Gastrocnemius medialis (tissue), 4 donors: ENCODE measurements around the gene SEPHS1.

ENCODE experiments used
- CTCF ChIP-seq, 5 experiments: fragments of 450-650 bp in 3 of 5; fragments of 200-600 bp in 2 of 5; sonication (generic) in 2 of 5; IDR thresholded peaks in 4 of 5; conservative IDR thresholded peaks in 1 of 5; 1 replicate in 4 of 5; 2 replicates in 1 of 5; pipeline ENCODE4 v1.5.1; 2016 to 2019; ENCODE audit warnings: antibody characterized with exemption in 5 of 5, mild to moderate bottlenecking in 3 of 5, moderate library complexity in 3 of 5
- POLR2A ChIP-seq, 2 donors: fragments of 450-650 bp; IDR thresholded peaks; one replicate each; pipeline ENCODE4 v1.6.1; 2017; ENCODE audit warnings: antibody characterized with exemption in 2 of 2, mild to moderate bottlenecking in 2 of 2, moderate library complexity in 2 of 2

DNA sequence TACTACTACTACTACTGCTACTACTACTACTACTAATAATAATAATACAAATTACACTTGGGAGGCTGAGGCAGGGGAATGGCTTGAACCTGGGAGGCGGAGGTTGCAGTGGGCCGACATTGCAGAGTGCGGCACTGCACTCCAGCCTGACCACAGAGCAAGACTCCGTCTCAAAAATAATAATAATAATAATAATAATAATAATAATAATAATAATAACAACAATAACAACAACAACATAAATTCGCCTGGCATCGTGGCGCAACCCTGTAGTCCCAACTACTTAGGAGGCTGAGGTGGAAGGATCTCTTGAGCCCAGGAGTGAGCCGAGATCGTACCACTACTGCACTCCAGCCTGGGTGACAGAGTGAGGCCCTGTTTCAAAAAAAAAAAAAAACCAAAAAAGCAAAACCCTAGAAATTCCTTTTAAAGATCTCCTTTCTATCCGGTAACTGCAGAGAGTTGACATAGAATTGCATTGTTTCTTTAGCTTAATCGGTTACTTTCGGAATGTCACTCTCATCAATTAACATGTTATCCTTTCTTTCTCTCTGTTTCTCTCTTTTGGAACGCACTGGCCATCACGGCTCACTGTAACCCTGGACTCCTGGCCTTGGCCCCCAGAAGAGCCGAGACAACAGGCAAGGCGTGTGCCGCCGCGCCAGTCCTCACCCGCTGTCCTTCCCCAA lies 49.2 kb downstream of the SEPHS1 start:
- no peak for TF ChIP-seq CTCF (IDR thresholded peaks at IDR 0.05 in 4 of 5, conservative IDR thresholded peaks at IDR 0.05 in 1 of 5)
- TF ChIP-seq POLR2A (IDR thresholded peaks at IDR 0.05) = no peak
